ENCODE measurements around the gene MAGED1. TPM values are rescaled to one million over a fixed set of nuclear protein-coding genes. Genes with fewer than 3 reads are reported as not detected.

Gene MAGED1
- polyA plus RNA-seq, 3 donors, result 3.2 to 7.3 (median 4.0) TPM

- TF ChIP-seq CTCF (IDR thresholded peaks at IDR 0.05), result no peak
- H3K27me3 Mint-ChIP-seq (ENCODE audit: low read depth in 3 of 3), result peaks cover 0 to 2% (median 0%) of the 10 kb centered on the region in 3 donors
- no CpG with 5 or more reads among the region's 3 CpGs for WGBS (ENCODE audit: insufficient coverage)
- no peaks in the 10 kb centered on the region for H4K20me1 ChIP-seq (ENCODE audit: insufficient read depth, low read length)
- intact Hi-C loops (cut with micrococcal nuclease), result no loop called here
- H3K9ac ChIP-seq (ENCODE audit: insufficient read depth, low read length, poor library complexity, severe bottlenecking), result no peak overlapping the region
- DNase-seq, result no peak
- peaks cover 5 to 7% of the 10 kb centered on the region in 2 donors for H3K36me3 Mint-ChIP-seq
- no peak overlapping the region for H3K4me3 ChIP-seq (replicated peaks in 1 of 3; ENCODE audit: low read depth in 2 of 3, low read length in 3 of 3)
- H2AFZ ChIP-seq (ENCODE audit: insufficient read depth, low read depth, low read length, poor library complexity, severe bottlenecking), result no peak overlapping the region
- H3K4me2 ChIP-seq (replicated peaks; ENCODE audit: extremely low read depth, low read length, poor library complexity, severe bottlenecking), result no peak overlapping the region
- H3K36me3 ChIP-seq (replicated peaks in 1 of 2; ENCODE audit: control insufficient read depth in 1 of 2, insufficient read depth in 2 of 2, low read length in 2 of 2), result no peaks in the 10 kb centered on the region
- H3K27ac Mint-ChIP-seq, result no peak overlapping the region
- H3K4me1 ChIP-seq (ENCODE audit: control insufficient read depth in 1 of 2, insufficient read depth in 2 of 2, low read length in 2 of 2), result no peaks in the 10 kb centered on the region
- H3K27me3 ChIP-seq (ENCODE audit: control insufficient read depth in 2 of 2, insufficient read depth in 2 of 2, low read length in 2 of 2), result no peaks in the 10 kb centered on the region
- H3K4me3 Mint-ChIP-seq, result no peak overlapping the region
- H3K9me3 ChIP-seq (replicated peaks in 1 of 2; ENCODE audit: control insufficient read depth in 1 of 2, insufficient read depth in 1 of 2, low read length in 2 of 2), result no peaks in the 10 kb centered on the region
- H3K9me3 Mint-ChIP-seq, result peaks cover 0 to 7% (median 4%) of the 10 kb centered on the region in 7 donors
- H3K27ac ChIP-seq (ENCODE audit: low read depth in 1 of 2, low read length in 2 of 2), result no peak overlapping the region
- no peaks in the 10 kb centered on the region for H3K79me2 ChIP-seq (ENCODE audit: insufficient read depth, low read length)
- H3K4me1 Mint-ChIP-seq, result no peaks in the 10 kb centered on the region
Observed at GRCh38 chrX:51847463-51847862, 46.0 kb upstream of the MAGED1 start.

GRCh38 chrX:51851507-51852085 is 41.8 kb upstream of the MAGED1 start:
- no peaks in the 10 kb centered on the region for H3K4me1 Mint-ChIP-seq

More at GRCh38 chrX:51851507-51852085, 41.8 kb upstream of the MAGED1 start:
- no peak overlapping the region for H2AFZ ChIP-seq (ENCODE audit: insufficient read depth, low read depth, low read length, poor library complexity, severe bottlenecking)
- no peak overlapping the region for H3K4me3 ChIP-seq (replicated peaks in 1 of 3; ENCODE audit: low read depth in 2 of 3, low read length in 3 of 3)
- H3K4me2 ChIP-seq (replicated peaks; ENCODE audit: extremely low read depth, low read length, poor library complexity, severe bottlenecking), result no peak overlapping the region
- WGBS (ENCODE audit: insufficient coverage), result no CpG with 5 or more reads among the region's 3 CpGs
- peaks cover 2 to 6% of the 10 kb centered on the region in 2 donors for H3K9me3 ChIP-seq (replicated peaks in 1 of 2; ENCODE audit: control insufficient read depth in 1 of 2, insufficient read depth in 1 of 2, low read length in 2 of 2)
- no peak for DNase-seq
- no peak overlapping the region for H3K27ac ChIP-seq (ENCODE audit: low read depth in 1 of 2, low read length in 2 of 2)
- no peak overlapping the region for H3K9ac ChIP-seq (ENCODE audit: insufficient read depth, low read length, poor library complexity, severe bottlenecking)
- H3K27ac Mint-ChIP-seq, result no peak overlapping the region
- peaks cover 0 to 3% (median 0%) of the 10 kb centered on the region in 3 donors for H3K27me3 Mint-ChIP-seq (ENCODE audit: low read depth in 3 of 3)
- H3K36me3 Mint-ChIP-seq, result peaks cover 4 to 11% of the 10 kb centered on the region in 2 donors
- no peaks in the 10 kb centered on the region for H3K4me1 ChIP-seq (ENCODE audit: control insufficient read depth in 1 of 2, insufficient read depth in 2 of 2, low read length in 2 of 2)
- H3K36me3 ChIP-seq (replicated peaks in 1 of 2; ENCODE audit: control insufficient read depth in 1 of 2, insufficient read depth in 2 of 2, low read length in 2 of 2), result no peaks in the 10 kb centered on the region
- intact Hi-C loops (cut with micrococcal nuclease), result no loop called here
- no peak for TF ChIP-seq CTCF (IDR thresholded peaks at IDR 0.05)
- no peak overlapping the region for H3K4me3 Mint-ChIP-seq
- H3K9me3 Mint-ChIP-seq, result peaks cover 5 to 18% (median 9%) of the 10 kb centered on the region in 7 donors
- no peaks in the 10 kb centered on the region for H3K27me3 ChIP-seq (ENCODE audit: control insufficient read depth in 2 of 2, insufficient read depth in 2 of 2, low read length in 2 of 2)
- no peaks in the 10 kb centered on the region for H3K79me2 ChIP-seq (ENCODE audit: insufficient read depth, low read length)
- no peaks in the 10 kb centered on the region for H4K20me1 ChIP-seq (ENCODE audit: insufficient read depth, low read length)

Data from CD14-positive monocyte (primary cell).